Measurements from ENCODE around the gene H1-8.

The H1-8 gene

GRCh38 chr3:129594409-129594808 is 51.4 kb downstream of the H1-8 start:
- Mint-ChIP-seq H3K27ac (peak overlapping the region; percentile 86 to 93), H3K9me3 (no peaks in the 10 kb centered on the region), H3K4me1 (ENCODE audit: low read depth in 2 of 2) (peaks cover 52 to 68% of the 10 kb centered on the region in 2 donors), H3K27me3 (no peaks in the 10 kb centered on the region), H3K36me3 (ENCODE audit: insufficient read depth) (peaks cover 19% of the 10 kb centered on the region), H3K4me3 (peak overlapping the region; percentile 80 to 82)
- DNase-seq (no peak), ATAC-seq (replicated peaks) (no peak)

- Mint-ChIP-seq H3K9me3 (no peaks in the 10 kb centered on the region), H3K27me3 (no peaks in the 10 kb centered on the region), H3K27ac (peak overlapping the region in 1 of 2 donors; percentile 78), H3K36me3 (ENCODE audit: insufficient read depth) (peaks cover 19% of the 10 kb centered on the region), H3K4me3 (peak overlapping the region; percentile 80 to 82), H3K4me1 (ENCODE audit: low read depth in 2 of 2) (peaks cover 55 to 73% of the 10 kb centered on the region in 2 donors)
- no peak for ATAC-seq (replicated peaks)
- no peak for DNase-seq
Observed at GRCh38 chr3:129594907-129595390, 52.0 kb downstream of the H1-8 start.

- Mint-ChIP-seq H3K4me3 (peak overlapping the region in 1 of 2 donors; percentile 80), H3K4me1 (ENCODE audit: low read depth in 2 of 2) (peaks cover 62 to 71% of the 10 kb centered on the region in 2 donors), H3K9me3 (no peaks in the 10 kb centered on the region), H3K27ac (peak overlapping the region in 1 of 2 donors; percentile 78), H3K36me3 (ENCODE audit: insufficient read depth) (peaks cover 19% of the 10 kb centered on the region), H3K27me3 (no peaks in the 10 kb centered on the region)
- ATAC-seq (replicated peaks) (no peak), DNase-seq (no peak)
Observed at GRCh38 chr3:129595544-129596193, 52.7 kb downstream of the H1-8 start.

- Mint-ChIP-seq H3K4me1 (ENCODE audit: low read depth in 2 of 2) (peaks cover 66 to 73% of the 10 kb centered on the region in 2 donors), H3K36me3 (ENCODE audit: insufficient read depth) (peaks cover 15% of the 10 kb centered on the region), H3K27ac (peak overlapping the region in 1 of 2 donors; percentile 76), H3K4me3 (peak overlapping the region in 1 of 2 donors; percentile 62), H3K9me3 (no peaks in the 10 kb centered on the region), H3K27me3 (no peaks in the 10 kb centered on the region)
- DNase-seq, result no peak
- ATAC-seq (replicated peaks), result peak; percentile 40
Observed at GRCh38 chr3:129596194-129597086, 53.5 kb downstream of the H1-8 start.

- ATAC-seq (replicated peaks) (no peak), DNase-seq (no peak)
- Mint-ChIP-seq H3K36me3 (ENCODE audit: insufficient read depth) (peaks cover 9% of the 10 kb centered on the region), H3K4me1 (ENCODE audit: low read depth in 2 of 2) (peaks cover 65 to 72% of the 10 kb centered on the region in 2 donors), H3K27ac (peak overlapping the region in 1 of 2 donors; percentile 12), H3K9me3 (no peaks in the 10 kb centered on the region), H3K4me3 (peak overlapping the region in 1 of 2 donors; percentile 62), H3K27me3 (no peaks in the 10 kb centered on the region)
Observed at GRCh38 chr3:129597087-129597999, 54.4 kb downstream of the H1-8 start.

GRCh38 chr3:129598000-129598381 is 55.0 kb downstream of the H1-8 start:
- H3K9me3 Mint-ChIP-seq, result no peaks in the 10 kb centered on the region
- DNase-seq, result no peak
- H3K27me3 Mint-ChIP-seq, result no peaks in the 10 kb centered on the region
- peak overlapping the region in 1 of 2 donors; percentile 62 for H3K4me3 Mint-ChIP-seq
- H3K27ac Mint-ChIP-seq, result no peak overlapping the region
- peaks cover 67 to 76% of the 10 kb centered on the region in 2 donors for H3K4me1 Mint-ChIP-seq (ENCODE audit: low read depth in 2 of 2)
- ATAC-seq (replicated peaks), result no peak
- H3K36me3 Mint-ChIP-seq (ENCODE audit: insufficient read depth), result peaks cover 9% of the 10 kb centered on the region

GRCh38 chr3:129598484-129598883 is 55.5 kb downstream of the H1-8 start:
- Mint-ChIP-seq H3K27me3 (no peaks in the 10 kb centered on the region), H3K4me3 (peak overlapping the region in 1 of 2 donors; percentile 62), H3K27ac (no peak overlapping the region), H3K9me3 (no peaks in the 10 kb centered on the region), H3K4me1 (ENCODE audit: low read depth in 2 of 2) (peaks cover 62 to 76% of the 10 kb centered on the region in 2 donors), H3K36me3 (ENCODE audit: insufficient read depth) (peaks cover 8% of the 10 kb centered on the region)
- DNase-seq (no peak), ATAC-seq (replicated peaks) (no peak)

- no peak for ATAC-seq (replicated peaks)
- H3K4me3 Mint-ChIP-seq, result peak overlapping the region in 1 of 2 donors; percentile 50
- H3K36me3 Mint-ChIP-seq (ENCODE audit: insufficient read depth), result peaks cover 3% of the 10 kb centered on the region
- no peak overlapping the region for H3K27ac Mint-ChIP-seq
- no peaks in the 10 kb centered on the region for H3K27me3 Mint-ChIP-seq
- peaks cover 60 to 76% of the 10 kb centered on the region in 2 donors for H3K4me1 Mint-ChIP-seq (ENCODE audit: low read depth in 2 of 2)
- DNase-seq, result no peak
- H3K9me3 Mint-ChIP-seq, result no peaks in the 10 kb centered on the region
Observed at GRCh38 chr3:129599073-129599472, 56.1 kb downstream of the H1-8 start.

GRCh38 chr3:129599607-129600006 is 56.6 kb downstream of the H1-8 start:
- peak; percentile 39 for ATAC-seq (replicated peaks)
- Mint-ChIP-seq H3K27me3 (no peaks in the 10 kb centered on the region), H3K9me3 (no peaks in the 10 kb centered on the region), H3K27ac (peak overlapping the region in 1 of 2 donors; percentile 65), H3K4me1 (ENCODE audit: low read depth in 2 of 2) (peaks cover 60 to 77% of the 10 kb centered on the region in 2 donors), H3K4me3 (peak overlapping the region in 1 of 2 donors; percentile 50), H3K36me3 (ENCODE audit: insufficient read depth) (peaks cover 5% of the 10 kb centered on the region)
- no peak for DNase-seq

GRCh38 chr3:129600348-129600747 is 57.4 kb downstream of the H1-8 start:
- peak overlapping the region in 1 of 2 donors; percentile 50 for H3K4me3 Mint-ChIP-seq
- H3K9me3 Mint-ChIP-seq, result no peaks in the 10 kb centered on the region
- peak overlapping the region; percentile 9 to 38 for H3K27ac Mint-ChIP-seq
- peaks cover 5% of the 10 kb centered on the region for H3K36me3 Mint-ChIP-seq (ENCODE audit: insufficient read depth)
- H3K27me3 Mint-ChIP-seq, result no peaks in the 10 kb centered on the region
- peaks cover 56 to 72% of the 10 kb centered on the region in 2 donors for H3K4me1 Mint-ChIP-seq (ENCODE audit: low read depth in 2 of 2)
- DNase-seq, result no peak
- no peak for ATAC-seq (replicated peaks)

All from effector memory CD8-positive, alpha-beta T cell (primary cell).